NCI-H1436 treated with DMSO at 0.1 percent for 48 hours (cell line): Measurements from ENCODE around the gene MRE11.
"Not testable (repeated sequence)": the region's sequence is repeated elsewhere in the genome, so short reads cannot be mapped to it uniquely, and the experiment has no call there.

ENCODE experiments used
- DNase-seq: peaks from one replicate; lab custom pipeline; 2025; lab: John Stamatoyannopoulos, UW

MRE11 gene

DNA sequence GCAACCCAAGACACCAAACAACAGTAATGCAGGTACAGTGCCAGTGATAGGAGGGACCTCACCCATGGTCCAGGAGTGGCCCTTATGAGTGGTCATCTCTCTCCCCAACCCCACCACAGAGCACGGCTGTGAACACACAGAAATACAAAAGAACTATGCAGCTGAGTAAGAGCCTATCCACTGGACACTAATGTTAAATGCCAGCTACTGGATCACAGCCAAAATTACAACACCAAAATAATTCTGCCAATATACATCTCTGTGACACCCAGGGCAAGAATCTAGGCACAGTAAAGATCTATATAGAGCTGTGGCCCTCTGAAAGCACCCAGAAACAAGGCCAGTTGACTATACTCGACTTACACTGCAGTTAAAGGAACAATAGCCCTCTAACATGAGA, 69.6 kb downstream of the MRE11 start:
- no peak for DNase-seq

DNA sequence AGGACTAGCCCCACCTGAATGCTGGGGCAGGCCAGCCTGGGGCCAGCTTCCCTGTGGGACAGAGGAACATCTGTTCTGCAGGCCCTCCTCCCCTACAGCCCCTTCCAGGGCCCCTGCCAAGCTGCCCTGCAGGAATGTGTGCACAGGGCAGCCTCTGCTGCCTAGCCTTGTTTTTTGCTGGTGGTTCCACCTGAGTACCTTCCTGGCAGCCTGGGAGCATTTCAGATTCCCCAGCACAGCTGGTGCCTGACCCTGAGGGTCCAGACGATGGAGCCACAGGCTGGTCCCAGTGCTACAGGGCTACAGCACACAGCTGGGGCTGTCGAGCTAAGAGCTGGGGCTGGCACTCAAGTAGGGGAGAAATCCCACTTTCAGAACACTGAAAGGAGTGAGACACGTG, 70.1 kb downstream of the MRE11 start:
- DNase-seq: no peak

DNA sequence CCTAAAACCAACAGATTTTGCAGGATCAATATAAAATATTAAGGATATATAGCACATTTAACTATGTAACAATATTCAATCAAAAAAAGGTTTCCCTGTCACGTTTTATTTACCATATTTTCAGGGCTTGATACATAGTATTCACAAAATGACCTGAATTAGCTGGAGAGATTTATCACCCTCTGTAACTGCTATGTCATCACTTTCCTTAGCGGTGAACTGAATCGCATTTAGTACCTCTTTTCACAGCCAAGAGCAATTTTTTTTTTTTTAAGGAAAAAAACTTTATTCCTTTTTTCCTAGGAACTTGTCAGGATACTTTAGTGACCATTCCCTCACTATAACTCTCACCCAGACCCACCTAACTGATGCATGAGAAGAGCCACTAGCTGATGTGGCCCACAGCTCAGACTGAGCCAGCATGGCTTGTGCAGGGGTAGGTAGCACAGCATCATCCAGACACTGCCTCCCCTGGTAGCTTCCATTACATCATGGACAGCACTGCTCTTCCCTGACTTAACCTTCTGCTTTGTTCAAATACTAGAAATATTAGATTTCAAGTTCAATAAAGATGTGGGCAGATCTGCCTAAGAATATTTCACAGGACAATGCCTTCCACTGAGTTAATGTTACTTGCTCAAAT, 75.4 kb downstream of the MRE11 start:
- no peak for DNase-seq

DNA sequence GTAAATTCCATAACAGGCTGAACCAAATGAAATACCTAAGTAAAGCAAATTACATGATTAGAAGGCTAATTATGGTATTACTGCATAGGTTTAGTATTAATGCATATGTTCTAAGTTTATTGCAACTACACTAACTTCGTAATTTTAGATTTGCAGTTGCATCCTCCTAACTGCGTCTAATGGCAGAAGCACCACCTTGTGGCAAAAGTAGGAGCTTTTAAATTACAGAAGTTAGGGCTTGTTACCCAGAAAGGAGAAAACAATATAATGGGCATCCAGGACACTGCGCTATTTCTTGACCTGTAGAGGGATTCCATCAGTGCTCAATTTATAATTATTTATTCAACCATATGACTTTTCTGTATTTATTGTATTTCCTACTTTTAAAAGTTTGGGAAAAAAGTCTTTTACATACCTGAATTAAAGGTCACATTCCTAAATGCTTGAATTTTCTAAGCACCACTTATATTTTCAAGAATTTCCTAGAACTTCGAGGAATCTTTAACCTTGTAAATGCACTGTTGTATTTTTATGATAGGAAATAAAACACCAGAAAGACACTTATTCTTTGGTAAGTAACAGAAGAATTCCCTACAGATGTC, 76.2 kb downstream of the MRE11 start:
- DNase-seq: no peak

DNA sequence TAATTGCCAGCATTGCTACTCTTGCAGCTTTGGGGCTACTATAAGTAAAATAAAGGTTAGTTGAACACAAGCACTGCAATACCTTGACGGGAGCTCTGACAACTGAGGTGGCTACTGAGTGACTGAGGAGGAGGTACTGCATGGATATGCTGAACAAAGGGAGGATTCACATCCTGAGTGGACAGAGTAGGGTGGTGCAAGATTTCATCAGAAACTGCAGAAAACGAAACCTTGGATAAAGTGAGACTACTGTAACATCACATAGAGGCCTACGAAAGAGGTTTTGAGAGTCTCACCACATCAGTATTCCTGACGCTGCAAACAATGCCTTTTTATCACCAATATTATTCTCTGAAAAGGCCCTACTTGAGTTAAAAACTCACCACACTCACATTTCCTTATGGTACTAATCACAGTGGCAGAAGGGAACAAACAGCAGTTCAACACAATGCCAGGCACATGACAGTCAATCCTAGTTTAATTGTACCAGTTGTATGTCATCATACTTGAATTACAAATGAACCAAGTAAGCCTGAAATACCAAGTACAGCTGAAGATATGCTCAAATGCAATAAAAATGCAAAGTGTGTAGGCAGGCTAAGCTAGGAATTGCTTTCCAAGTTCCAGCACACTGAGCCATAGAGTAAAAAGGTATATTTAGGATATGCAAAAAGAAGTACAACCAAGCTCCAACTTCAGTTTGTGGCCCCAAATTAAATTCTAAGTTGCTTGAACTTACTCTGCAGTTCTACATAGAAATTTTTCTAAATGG, 88.4 kb downstream of the MRE11 start:
- DNase-seq: no peak

DNA sequence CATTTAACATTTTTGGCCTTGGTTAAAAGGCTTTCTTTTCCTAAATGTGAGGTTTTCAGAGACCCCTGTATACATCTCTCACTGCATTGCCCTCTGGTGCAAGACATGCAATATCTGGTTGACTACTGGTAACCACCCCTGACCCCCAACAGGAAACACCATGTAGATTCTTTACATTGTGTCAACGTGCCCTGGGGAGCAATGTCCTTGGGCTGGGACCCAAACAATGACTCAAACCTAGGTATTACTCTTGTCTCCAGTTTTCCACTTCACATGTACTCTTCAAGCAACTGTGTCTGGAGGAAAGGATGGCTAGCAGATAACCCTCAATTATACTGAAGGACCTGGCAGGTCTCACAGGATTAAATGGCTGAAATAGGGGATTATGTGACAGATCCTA, 91.3 kb downstream of the MRE11 start:
- no peak for DNase-seq

DNA sequence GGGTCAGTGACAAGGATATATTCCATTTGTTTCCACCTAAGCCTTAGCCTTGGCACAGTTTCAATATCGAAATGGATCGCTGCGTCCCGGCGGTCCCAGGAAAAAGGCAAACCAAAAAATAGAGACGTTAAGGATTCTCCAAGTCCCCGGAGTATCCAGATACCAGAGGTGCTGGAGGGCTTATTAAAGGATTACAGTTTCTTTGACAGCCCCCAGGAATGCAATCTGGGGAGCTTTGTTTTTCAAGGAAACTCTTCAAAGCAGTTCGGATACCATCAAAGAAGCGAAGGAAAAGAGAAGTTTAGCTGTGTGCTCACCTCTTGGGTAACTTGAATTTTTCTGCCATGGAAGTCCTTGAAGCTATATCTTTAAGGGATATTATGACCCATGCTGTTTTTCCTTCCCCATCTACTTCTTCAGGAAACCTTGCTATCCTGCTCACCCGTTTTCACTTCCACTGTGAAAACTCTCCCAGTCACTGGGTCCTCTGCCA, 91.8 kb downstream of the MRE11 start:
- no peak for DNase-seq

DNA sequence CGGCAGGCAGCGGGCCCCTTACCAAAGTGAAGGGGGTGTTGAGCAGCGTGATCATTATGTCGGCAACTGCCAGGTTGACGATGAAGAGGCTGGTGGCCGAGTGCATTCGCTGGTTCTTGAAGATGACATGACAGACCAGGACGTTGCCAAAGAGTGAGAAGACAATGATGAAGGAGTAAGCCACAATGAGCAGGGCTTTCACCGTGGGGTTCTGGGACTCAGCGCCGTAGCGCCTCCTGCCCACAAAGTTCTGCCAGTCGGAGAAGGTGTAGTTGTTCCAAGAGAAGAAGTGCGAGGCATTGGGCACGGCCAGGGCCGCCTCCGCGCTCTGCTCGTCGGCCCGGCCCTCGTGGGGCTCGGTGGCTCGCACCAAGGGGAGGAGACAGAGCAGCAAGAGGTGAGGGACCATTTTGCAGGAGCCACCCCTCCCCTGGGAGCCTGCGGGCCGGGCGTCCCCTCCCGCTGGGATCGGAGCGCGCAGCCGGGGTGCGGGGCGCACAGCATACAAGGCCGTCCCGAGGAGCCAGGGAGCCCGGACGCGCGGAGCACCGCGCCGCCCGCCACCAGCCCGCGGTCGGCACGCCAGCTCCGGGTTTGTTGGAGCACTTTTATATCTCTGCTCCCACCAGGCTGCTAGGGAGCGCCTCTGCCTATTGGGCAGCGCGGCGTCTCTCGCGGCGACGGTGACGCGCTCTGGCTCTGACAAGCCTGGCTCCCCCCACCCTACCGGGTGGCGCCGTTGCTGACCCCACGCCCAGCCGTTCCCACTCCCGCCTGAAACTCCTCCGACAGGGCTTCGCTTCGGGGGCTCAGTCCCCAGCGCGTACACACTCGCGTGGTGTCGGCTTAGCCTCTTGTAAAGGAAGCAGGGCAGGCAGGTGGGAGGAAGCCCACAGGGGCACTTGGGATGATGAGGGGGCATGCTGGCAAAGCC, 92.5 kb downstream of the MRE11 start, which contains the start of gene GPR83:
TSS of gene GPR83 (minus strand) at position 581 of the 934 bp plus-strand sequence. CDS start at position 409, 172 bp downstream.
- no peak for DNase-seq

DNA sequence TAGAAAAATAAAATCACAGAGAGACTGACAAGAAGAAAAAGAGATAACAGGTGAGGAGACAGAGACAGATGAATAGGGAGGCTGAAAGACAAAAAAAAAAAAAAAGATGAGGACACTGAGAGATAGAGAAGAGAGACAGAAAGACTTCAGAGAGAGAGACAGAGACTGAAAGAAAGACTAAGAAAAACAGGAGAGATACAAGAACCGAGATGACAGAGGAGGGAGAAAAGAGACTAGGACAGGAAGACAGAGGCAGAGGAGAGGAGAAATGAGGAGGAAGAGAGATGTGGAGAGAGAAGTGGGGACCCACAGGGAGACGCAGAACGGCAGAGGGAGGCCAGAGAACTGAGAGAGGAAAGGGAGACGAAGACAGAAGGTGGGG, 93.2 kb downstream of the MRE11 start:
- no peak for DNase-seq

DNA sequence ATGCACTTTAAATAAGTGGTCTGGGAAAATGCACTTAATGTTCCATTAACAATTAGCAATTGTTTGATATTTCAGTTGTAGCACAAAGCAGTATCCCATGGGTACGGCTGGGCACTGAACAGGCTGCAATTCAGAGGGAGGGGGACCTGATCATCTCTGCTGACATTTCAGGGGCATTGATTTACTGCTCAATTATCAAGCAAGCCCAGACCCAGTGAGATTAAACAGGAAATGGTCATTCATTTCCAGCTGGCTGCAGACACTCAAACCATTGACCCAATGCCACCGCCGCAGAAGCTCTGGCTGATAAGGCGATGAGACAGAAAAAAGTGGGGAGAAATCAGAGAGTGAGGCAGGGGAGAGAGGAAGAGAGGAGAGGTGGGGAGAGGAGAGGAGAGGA, 93.6 kb downstream of the MRE11 start:
- DNase-seq: no peak

DNA sequence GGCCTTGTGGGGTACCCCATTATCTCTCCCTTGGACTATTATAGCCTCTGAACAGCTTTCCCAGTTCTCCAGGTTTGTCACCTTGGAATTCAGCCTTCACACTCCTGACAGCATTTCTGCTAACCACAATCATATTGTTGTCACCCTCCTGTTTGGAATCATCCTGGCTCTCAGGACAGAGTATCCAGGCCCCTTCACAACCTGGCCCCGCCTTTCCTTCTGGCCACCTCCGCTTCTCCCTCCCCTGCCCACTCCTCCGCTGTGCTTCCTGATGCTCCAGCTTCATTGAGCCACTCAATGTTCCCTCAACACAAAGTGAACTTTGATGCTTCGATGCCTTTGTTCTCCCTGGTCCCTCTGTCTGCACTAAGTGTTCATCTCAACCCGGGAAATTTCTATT, 95.5 kb downstream of the MRE11 start:
- DNase-seq: no peak

DNA sequence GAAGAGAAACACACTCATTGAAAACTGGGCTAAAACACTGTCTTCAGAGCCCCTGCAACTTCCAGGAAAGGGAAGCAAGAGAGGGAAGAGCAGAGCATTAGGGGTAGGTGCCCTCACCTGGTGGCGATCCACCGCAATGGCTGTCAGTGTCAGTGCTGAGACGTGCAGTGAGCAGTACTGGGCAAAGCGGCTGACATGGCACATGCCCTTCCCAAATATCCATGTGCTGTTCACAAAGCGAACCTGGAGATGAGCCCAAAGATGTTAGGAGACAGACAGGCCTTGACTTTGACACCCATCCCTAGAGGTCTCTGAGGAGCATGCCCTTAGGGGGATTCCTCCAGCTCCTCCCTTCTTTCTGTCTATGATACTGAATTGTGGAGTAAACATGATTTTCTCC, 97.4 kb downstream of the MRE11 start:
- DNase-seq: no peak

DNA sequence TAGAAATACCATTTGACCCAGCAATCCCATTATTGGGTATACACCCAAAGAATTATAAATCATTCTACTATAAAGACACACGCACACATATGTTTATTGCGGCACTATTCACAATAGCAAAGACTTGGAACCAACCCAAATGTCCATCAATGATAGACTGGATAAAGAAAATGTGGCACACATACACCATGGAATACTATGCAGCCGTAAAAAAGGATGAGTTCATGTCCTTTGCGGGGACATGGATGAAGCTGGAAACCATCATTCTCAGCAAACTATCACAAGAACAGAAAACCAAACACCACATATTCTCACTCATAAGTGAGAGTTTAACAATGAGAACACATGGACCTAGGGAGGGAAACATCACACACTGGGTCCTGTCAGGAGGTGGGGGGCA, 101.7 kb downstream of the MRE11 start:
- not testable (repeated sequence) for DNase-seq

DNA sequence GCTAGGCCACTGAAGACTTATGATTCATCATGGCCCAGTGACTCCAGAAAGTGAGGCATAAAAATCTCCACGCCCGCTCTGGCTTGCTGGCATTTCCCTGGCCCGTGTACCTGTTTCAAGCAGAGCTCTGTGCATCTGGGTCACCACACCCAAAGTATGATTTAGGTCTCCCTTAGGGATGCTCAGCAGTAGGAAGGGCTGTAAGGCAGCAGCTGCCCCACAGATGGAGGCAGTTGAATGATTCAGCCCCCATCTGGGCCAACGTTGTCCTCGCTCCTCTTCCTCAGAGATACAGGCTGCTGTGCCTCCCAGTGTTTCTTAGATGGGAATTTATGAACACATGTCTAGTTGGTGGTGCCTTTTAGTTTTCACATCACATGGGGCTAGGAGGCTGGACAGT, 114.0 kb downstream of the MRE11 start:
- no peak for DNase-seq

DNA sequence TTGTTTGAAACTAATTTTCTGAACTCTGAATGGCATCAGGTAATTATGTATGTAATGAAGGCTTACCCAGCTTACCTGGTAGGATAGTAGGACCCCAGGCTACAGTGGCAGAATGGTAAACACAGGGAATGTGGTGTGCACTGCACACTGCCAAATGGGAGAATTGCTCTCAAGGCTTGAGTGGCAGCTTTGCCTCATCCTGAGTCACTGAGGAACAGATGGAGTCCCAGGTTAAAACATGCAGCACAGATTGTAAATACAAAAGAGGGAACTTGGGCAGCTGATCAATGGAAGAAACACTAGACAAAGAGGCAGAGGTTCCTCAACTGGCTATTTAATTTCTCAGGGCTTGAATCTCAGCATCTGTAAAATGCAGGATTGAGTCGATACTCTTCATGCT, 116.8 kb downstream of the MRE11 start:
- no peak for DNase-seq

DNA sequence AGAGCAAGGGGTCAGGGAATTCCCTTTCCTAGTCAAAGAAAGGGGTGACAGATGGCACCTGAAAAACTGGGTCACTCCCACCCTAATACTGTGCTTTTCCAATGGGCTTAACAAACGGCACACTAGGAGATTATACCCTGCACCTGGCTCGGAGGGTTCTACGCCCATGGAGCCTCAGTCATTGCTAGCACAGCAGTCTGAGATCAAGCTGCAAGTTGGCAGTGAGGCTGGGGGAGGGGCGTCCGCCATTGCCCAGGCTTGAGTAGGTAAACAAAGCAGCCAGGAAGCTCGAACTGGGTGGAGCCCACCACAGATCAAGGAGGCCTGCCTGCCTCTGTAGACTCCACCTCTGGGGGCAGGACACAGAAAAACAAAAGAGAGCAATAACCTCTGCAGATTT, 123.1 kb downstream of the MRE11 start:
- DNase-seq: not testable (repeated sequence)
